Hepatocyte (in vitro differentiated cells): Measurements from ENCODE around the gene CRACR2B.

Experiments
- EZH2 ChIP-seq: fragments of 200-600 bp; sonication (generic); IDR thresholded peaks from 2 replicates; pipeline ENCODE4 v1.6.1; 2016; ENCODE audit warnings: antibody characterized with exemption, mild to moderate bottlenecking, borderline replicate concordance
- TF ChIP-seq, protein P1 (sequence below): fragments of 200-600 bp; sonication (generic); IDR thresholded peaks from 2 replicates; pipeline ENCODE4 v1.5.1; 2016; ENCODE audit warnings: antibody characterized with exemption, mild to moderate bottlenecking; ENCODE audit not compliant: poor library complexity

DNA sequence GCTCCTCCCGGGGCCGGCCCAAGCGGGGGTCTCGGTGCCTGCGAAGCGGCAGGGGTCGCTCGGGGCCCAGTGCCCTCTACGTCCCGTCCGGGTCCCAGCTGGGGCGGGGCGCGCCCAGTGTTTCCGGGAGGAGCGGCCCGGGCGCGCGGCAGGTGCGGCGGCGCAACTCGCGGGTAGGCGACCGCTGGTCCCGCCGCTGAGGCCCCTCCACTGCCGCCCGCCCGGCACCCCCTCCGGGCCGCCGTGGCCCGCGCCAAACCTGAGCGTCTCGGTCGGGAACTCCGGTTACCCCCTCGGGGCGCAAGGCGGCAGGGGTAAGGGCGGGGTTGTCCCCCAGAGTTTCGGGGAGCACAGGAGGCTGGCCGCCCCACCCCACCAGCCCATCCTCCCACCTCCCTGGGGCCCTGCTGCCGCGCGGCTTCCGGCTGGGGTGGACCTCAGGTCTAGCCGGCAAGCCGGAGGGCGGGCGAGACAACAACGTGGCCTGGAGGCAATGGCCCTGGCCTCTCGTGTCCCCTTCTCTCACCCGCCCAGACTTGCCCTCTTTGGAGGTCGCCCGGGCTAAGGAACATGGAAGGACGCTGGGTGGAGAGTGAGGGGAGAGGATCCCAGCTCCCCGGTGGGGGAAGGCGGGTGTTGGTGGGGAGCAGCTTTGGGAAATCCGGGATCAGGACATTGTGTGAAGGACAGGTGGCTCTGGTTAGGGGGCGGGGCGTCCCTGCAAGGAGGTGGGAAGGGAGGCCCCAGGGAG lies 398 bp upstream of the CRACR2B start:
- TF ChIP-seq, protein P1, sequence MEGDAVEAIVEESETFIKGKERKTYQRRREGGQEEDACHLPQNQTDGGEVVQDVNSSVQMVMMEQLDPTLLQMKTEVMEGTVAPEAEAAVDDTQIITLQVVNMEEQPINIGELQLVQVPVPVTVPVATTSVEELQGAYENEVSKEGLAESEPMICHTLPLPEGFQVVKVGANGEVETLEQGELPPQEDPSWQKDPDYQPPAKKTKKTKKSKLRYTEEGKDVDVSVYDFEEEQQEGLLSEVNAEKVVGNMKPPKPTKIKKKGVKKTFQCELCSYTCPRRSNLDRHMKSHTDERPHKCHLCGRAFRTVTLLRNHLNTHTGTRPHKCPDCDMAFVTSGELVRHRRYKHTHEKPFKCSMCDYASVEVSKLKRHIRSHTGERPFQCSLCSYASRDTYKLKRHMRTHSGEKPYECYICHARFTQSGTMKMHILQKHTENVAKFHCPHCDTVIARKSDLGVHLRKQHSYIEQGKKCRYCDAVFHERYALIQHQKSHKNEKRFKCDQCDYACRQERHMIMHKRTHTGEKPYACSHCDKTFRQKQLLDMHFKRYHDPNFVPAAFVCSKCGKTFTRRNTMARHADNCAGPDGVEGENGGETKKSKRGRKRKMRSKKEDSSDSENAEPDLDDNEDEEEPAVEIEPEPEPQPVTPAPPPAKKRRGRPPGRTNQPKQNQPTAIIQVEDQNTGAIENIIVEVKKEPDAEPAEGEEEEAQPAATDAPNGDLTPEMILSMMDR = no peak
- peak; percentile 9 for TF ChIP-seq EZH2
